ENCODE data around the gene KRTAP5-2.

KRTAP5-2 gene

DNA sequence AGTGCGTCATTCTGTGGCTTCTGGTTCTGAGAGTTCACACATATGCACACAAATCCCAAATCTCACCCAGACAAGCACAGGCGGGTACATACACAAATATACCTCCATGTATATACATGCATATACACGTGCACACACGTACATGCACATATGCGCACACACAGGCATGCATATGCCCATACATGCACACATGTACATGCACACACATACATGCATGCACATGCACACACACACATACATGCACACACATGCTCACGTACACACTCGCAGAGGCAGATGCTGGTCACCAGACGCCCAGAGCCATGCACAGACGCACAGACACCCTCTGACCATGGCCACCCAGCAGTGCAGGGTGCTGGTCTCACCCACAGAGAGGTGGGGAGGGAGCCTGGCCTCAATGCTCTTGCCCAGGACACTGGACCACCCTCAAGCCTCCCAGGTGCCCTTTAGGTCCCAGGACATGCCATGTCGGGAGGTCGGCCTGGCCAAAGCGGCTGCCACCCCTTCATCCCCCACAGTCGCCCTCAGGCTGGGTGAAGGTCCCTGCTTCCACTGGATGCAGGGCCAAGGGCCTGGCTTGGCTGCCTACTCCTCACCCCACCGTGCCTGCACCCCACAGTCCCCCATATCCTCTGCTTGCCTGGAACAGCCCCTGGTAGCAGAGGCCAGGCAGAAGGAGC lies 35.5 kb downstream of the KRTAP5-2 start:
- TF ChIP-seq, protein P1, sequence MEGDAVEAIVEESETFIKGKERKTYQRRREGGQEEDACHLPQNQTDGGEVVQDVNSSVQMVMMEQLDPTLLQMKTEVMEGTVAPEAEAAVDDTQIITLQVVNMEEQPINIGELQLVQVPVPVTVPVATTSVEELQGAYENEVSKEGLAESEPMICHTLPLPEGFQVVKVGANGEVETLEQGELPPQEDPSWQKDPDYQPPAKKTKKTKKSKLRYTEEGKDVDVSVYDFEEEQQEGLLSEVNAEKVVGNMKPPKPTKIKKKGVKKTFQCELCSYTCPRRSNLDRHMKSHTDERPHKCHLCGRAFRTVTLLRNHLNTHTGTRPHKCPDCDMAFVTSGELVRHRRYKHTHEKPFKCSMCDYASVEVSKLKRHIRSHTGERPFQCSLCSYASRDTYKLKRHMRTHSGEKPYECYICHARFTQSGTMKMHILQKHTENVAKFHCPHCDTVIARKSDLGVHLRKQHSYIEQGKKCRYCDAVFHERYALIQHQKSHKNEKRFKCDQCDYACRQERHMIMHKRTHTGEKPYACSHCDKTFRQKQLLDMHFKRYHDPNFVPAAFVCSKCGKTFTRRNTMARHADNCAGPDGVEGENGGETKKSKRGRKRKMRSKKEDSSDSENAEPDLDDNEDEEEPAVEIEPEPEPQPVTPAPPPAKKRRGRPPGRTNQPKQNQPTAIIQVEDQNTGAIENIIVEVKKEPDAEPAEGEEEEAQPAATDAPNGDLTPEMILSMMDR (conservative IDR thresholded peaks at IDR 0.05), result no peak
- H3K27ac ChIP-seq, result no peak overlapping the region

DNA sequence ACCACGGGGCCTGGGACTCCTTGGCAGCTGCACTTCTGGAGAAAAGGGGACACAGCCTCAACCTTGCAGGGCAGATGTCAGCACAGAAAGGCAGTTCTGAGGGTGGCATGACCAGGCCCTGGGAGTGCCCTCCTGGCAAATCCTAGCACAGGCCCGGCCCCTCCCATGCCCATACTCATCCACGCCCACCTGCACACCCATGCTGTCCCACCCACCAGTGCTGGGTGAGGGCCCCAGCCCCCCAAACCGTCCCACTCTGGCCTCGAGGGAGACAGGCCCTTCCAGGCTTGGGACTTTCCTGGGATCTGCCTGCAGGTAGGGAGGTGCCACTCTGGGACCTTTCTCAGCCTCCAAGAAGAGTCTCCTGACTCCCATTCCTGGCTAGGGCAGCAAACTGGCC lies 36.1 kb downstream of the KRTAP5-2 start:
- TF ChIP-seq, protein P1 (conservative IDR thresholded peaks at IDR 0.05), result no peak
- H3K27ac ChIP-seq, result no peak overlapping the region

DNA sequence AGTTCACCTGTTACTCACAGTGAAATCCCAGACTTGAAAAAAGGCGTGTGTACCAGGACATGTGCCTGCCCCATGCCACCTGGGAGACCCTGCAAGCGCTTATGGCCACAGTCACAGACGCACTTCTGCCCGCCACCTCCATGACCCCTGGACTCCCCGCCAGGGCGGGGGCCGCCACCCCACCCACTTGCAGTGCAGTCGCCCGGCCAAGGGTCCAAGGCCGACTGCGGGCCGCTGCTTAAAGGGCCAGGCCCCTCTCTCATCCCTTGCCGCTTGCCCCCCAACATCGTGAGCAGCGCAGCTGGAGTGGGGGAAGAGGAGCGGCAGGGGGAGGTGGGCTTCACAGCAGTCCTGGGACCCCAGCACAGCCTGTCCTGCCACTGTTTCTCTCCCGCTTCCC lies 36.8 kb downstream of the KRTAP5-2 start:
- TF ChIP-seq, protein P1 (conservative IDR thresholded peaks at IDR 0.05), result no peak

GRCh38 chr11:1560649-1561251 lies 37.3 kb downstream of the KRTAP5-2 start:
- TF ChIP-seq, protein P1 (conservative IDR thresholded peaks at IDR 0.05), result no peak
- no peak overlapping the region for H3K27ac ChIP-seq

More for the DNA sequence above, 36.8 kb downstream of the KRTAP5-2 start:
- H3K27ac ChIP-seq, result no peak overlapping the region

- H3K27ac ChIP-seq, result peak overlapping the region; percentile 49
- TF ChIP-seq, protein P1 (conservative IDR thresholded peaks at IDR 0.05), result no peak
Observed at GRCh38 chr11:1560002-1560648, 38.0 kb downstream of the KRTAP5-2 start.

GRCh38 chr11:1559111-1559951 lies 38.8 kb downstream of the KRTAP5-2 start:
- TF ChIP-seq, protein P1 (conservative IDR thresholded peaks at IDR 0.05), result no peak
- H3K27ac ChIP-seq, result peak overlapping the region; percentile 49

GRCh38 chr11:1558775-1559110 lies 39.4 kb downstream of the KRTAP5-2 start:
- TF ChIP-seq, protein P1 (conservative IDR thresholded peaks at IDR 0.05), result no peak
- H3K27ac ChIP-seq, result peak overlapping the region; percentile 49
